IMR-90 (cell line): Measurements from ENCODE around the gene MT1H. TPM values are rescaled to one million over a fixed set of nuclear protein-coding genes. Genes with fewer than 3 reads are reported as not detected.

Source experiments
- ATAC-seq: fragments of 200-7000 bp; cut with Tn5 transposase; 2 replicates; pipeline ENCODE4 v1.9.1; 2020; ENCODE audit warnings: low read depth, mild to moderate bottlenecking, moderate library complexity
- BruUV-seq: library from RNA; stranded (reverse); fragments of 400-500 nt; replicated peaks from 2 replicates; lab custom pipeline; 2021; lab: Mats Ljungman, UMichigan
- CTCF ChIA-PET: fragments of 300-600 bp; formaldehyde crosslinking; extraction: SDS; loops from one replicate; lab custom pipeline; 2021; ENCODE audit warnings: antibody characterized with exemption; lab: Yijun Ruan, JAX
- POLR2A ChIA-PET: fragments of 300-600 bp; sonication (Branson Sonifier 250); formaldehyde crosslinking; loops from one replicate; lab custom pipeline; 2022; ENCODE audit warnings: antibody characterized with exemption; ENCODE audit not compliant: unreplicated experiment; lab: Charles Lee
- DNase-seq: peaks from one replicate; pipeline ENCODE4 v3.0.0; 2013
- H2AFZ ChIP-seq: replicated peaks from 2 replicates; pipeline ENCODE3; 2013; ENCODE audit warnings: low read length, mild to moderate bottlenecking; ENCODE audit not compliant: poor library complexity
- H2AK5ac ChIP-seq: 2 replicates; pipeline ENCODE4 v1.6.1; 2013; ENCODE audit warnings: low read depth, low read length, inconsistent platforms
- H2AK9ac ChIP-seq: replicated peaks from 2 replicates; pipeline ENCODE3; 2013; ENCODE audit warnings: mild to moderate bottlenecking, low read depth, low read length, moderate library complexity; ENCODE audit not compliant: poor library complexity
- H2BK120ac ChIP-seq: 2 replicates; pipeline ENCODE4 v1.6.1; 2013; ENCODE audit warnings: low read depth, low read length, inconsistent platforms
- H2BK15ac ChIP-seq: 3 replicates; pipeline ENCODE4 v1.6.1; 2013; ENCODE audit warnings: low read depth, low read length, inconsistent platforms
- H2BK20ac ChIP-seq: 2 replicates; pipeline ENCODE4 v1.6.1; 2013; ENCODE audit warnings: low read depth, mild to moderate bottlenecking, inconsistent platforms, low read length, moderate library complexity
- H2BK5ac ChIP-seq: 2 replicates; pipeline ENCODE4 v1.6.1; 2013; ENCODE audit warnings: mild to moderate bottlenecking, low read depth, low read length, inconsistent platforms; ENCODE audit not compliant: poor library complexity, severe bottlenecking
- H3K14ac ChIP-seq: replicated peaks from 2 replicates; pipeline ENCODE4 v1.6.1; 2013; ENCODE audit warnings: low read depth, low read length, inconsistent platforms
- H3K18ac ChIP-seq: 2 replicates; pipeline ENCODE4 v1.6.1; 2013; ENCODE audit warnings: low read depth, low read length, control low read depth
- H3K23ac ChIP-seq: 2 replicates; pipeline ENCODE4 v1.6.1; 2013; ENCODE audit warnings: low read depth, low read length, inconsistent platforms
- H3K27ac ChIP-seq: 2 replicates; pipeline ENCODE4 v1.5.1; 2013; ENCODE audit warnings: mild to moderate bottlenecking, control low read depth, low read length; ENCODE audit not compliant: insufficient read depth
- H3K27me3 ChIP-seq: 2 replicates; pipeline ENCODE4 v1.6.1; 2013; ENCODE audit warnings: low read length; ENCODE audit not compliant: control insufficient read depth, insufficient read depth
- H3K36me3 ChIP-seq: 2 replicates; pipeline ENCODE4 v1.6.1; 2013; ENCODE audit warnings: low read length, mixed read lengths; ENCODE audit not compliant: control insufficient read depth, insufficient read depth
- H3K4ac ChIP-seq: 2 replicates; pipeline ENCODE4 v1.6.1; 2013; ENCODE audit warnings: low read depth, low read length, inconsistent platforms
- H3K4me1 ChIP-seq: 2 replicates; pipeline ENCODE4 v1.6.1; 2013; ENCODE audit warnings: low read length, mixed read lengths; ENCODE audit not compliant: control insufficient read depth, insufficient read depth
- H3K4me2 ChIP-seq: 2 replicates; pipeline ENCODE4 v1.6.1; 2013; ENCODE audit warnings: low read depth, mild to moderate bottlenecking, control low read depth, low read length, moderate library complexity
- H3K4me3 ChIP-seq: 2 replicates; pipeline ENCODE4 v1.5.1; 2013; ENCODE audit warnings: low read depth, mild to moderate bottlenecking, control low read depth, low read length, moderate library complexity; ENCODE audit not compliant: insufficient read depth
- H3K56ac ChIP-seq: 2 replicates; pipeline ENCODE4 v1.6.1; 2013; ENCODE audit warnings: low read length, inconsistent platforms; ENCODE audit not compliant: insufficient read depth; ENCODE audit errors: extremely low read depth
- H3K79me1 ChIP-seq, 2 experiments: 2 replicates each; pipeline ENCODE4 v1.6.1; 2013; ENCODE audit warnings: low read length in 2 of 2, inconsistent platforms in 1 of 2, low read depth in 1 of 2
- H3K9ac ChIP-seq: 2 replicates; pipeline ENCODE4 v1.6.1; 2013; ENCODE audit warnings: low read depth, low read length, control low read depth
- H3K9me1 ChIP-seq: 2 replicates; pipeline ENCODE4 v1.6.1; 2013; ENCODE audit warnings: low read length, inconsistent platforms; ENCODE audit not compliant: insufficient read depth
- H3K9me3 ChIP-seq: 2 replicates; pipeline ENCODE4 v1.6.1; 2013; ENCODE audit warnings: low read length; ENCODE audit not compliant: control insufficient read depth, insufficient read depth
- H4K20me1 ChIP-seq: 2 replicates; pipeline ENCODE4 v1.6.1; 2013; ENCODE audit warnings: low read length, inconsistent platforms; ENCODE audit not compliant: insufficient read depth
- H4K5ac ChIP-seq: 2 replicates; pipeline ENCODE4 v1.6.1; 2013; ENCODE audit warnings: mild to moderate bottlenecking, low read depth, low read length, control low read depth
- H4K8ac ChIP-seq, 2 experiments: 2 replicates each; pipeline ENCODE4 v1.6.1; 2013; ENCODE audit warnings: low read depth in 2 of 2, low read length in 2 of 2, control low read depth in 1 of 2, inconsistent platforms in 1 of 2
- H4K91ac ChIP-seq: 2 replicates; pipeline ENCODE4 v1.6.1; 2013; ENCODE audit warnings: low read depth, low read length, inconsistent platforms; ENCODE audit not compliant: insufficient read depth
- BHLHE40 ChIP-seq: fragments of 150-350 bp; IDR thresholded peaks from 2 replicates; pipeline ENCODE4 v1.6.1; 2016; ENCODE audit warnings: mild to moderate bottlenecking, low read depth, low read length
- CEBPB ChIP-seq: IDR thresholded peaks from 2 replicates; pipeline ENCODE4 v1.6.1; 2012; ENCODE audit warnings: low read depth, low read length, improper control_type of control experiment
- CHD1 ChIP-seq: IDR thresholded peaks from 2 replicates; pipeline ENCODE4 v1.6.1; 2012; ENCODE audit warnings: low read depth, low read length, improper control_type of control experiment
- CTCF ChIP-seq: conservative IDR thresholded peaks from 2 replicates; pipeline ENCODE4 v1.5.1; 2012; ENCODE audit warnings: mild to moderate bottlenecking, low read depth, low read length, improper control_type of control experiment
- ELK1 ChIP-seq: fragments of 150-350 bp; IDR thresholded peaks from 2 replicates; pipeline ENCODE4 v1.6.1; 2016; ENCODE audit warnings: low read depth, mild to moderate bottlenecking, low read length, moderate library complexity, borderline replicate concordance
- FOS ChIP-seq: fragments of 150-350 bp; IDR thresholded peaks from 2 replicates; pipeline ENCODE4 v1.6.1; 2016; ENCODE audit warnings: low read depth, low read length
- MAFK ChIP-seq: IDR thresholded peaks from 2 replicates; pipeline ENCODE4 v1.6.1; 2012; ENCODE audit warnings: low read depth, low read length, improper control_type of control experiment
- MAZ ChIP-seq: IDR thresholded peaks from 2 replicates; pipeline ENCODE4 v1.6.1; 2012; ENCODE audit warnings: low read depth, mild to moderate bottlenecking, low read length, improper control_type of control experiment, moderate library complexity, borderline replicate concordance
- NFE2L2 ChIP-seq: fragments of 150-350 bp; IDR thresholded peaks from 2 replicates; pipeline ENCODE4 v1.6.1; 2016; ENCODE audit warnings: low read depth, mild to moderate bottlenecking, low read length
- POLR2A ChIP-seq: IDR thresholded peaks from 2 replicates; pipeline ENCODE4 v1.6.1; 2012; ENCODE audit warnings: mild to moderate bottlenecking, low read depth, low read length
- RAD21 ChIP-seq: IDR thresholded peaks from 2 replicates; pipeline ENCODE4 v1.6.1; 2012; ENCODE audit warnings: low read length, improper control_type of control experiment
- RCOR1 ChIP-seq: IDR thresholded peaks from 2 replicates; pipeline ENCODE4 v1.6.1; 2012; ENCODE audit warnings: mild to moderate bottlenecking, low read length, improper control_type of control experiment; ENCODE audit not compliant: insufficient replicate concordance
- RFX5 ChIP-seq: IDR thresholded peaks from 2 replicates; pipeline ENCODE4 v1.8.0; 2012; ENCODE audit warnings: low read depth, mild to moderate bottlenecking, low read length, moderate library complexity
- SMC3 ChIP-seq: fragments of 150-350 bp; IDR thresholded peaks from 2 replicates; pipeline ENCODE4 v1.6.1; 2016; ENCODE audit warnings: low read depth, mild to moderate bottlenecking, antibody characterized with exemption, low read length, moderate library complexity
- USF2 ChIP-seq: fragments of 150-350 bp; IDR thresholded peaks from 2 replicates; pipeline ENCODE4 v1.6.1; 2017; ENCODE audit warnings: mild to moderate bottlenecking, antibody characterized with exemption, low read length, low read depth
- WGBS, 2 experiments: methylation state at CpG; one replicate each; pipeline versions ENCODE4 v1.1.5 to v1.1.7; 2013; ENCODE audit warnings: missing lambda C conversion rate in 2 of 2; ENCODE audit not compliant: insufficient read length in 1 of 2; ENCODE audit errors: extremely low coverage in 2 of 2; 5-methylcytosine and 5-hydroxymethylcytosine counted together
- dilution Hi-C: fragments of 300-500 bp; cut with HindIII; formaldehyde crosslinking; loops from one replicate; pipeline ENCODE4 v1.14.3; 2018; ENCODE audit warnings: low sequenced_read_pairs; ENCODE audit not compliant: unreplicated experiment
- in situ Hi-C: fragments of 300-500 bp; cut with MboI; formaldehyde crosslinking; loops from 3 replicates; pipeline ENCODE4 v1.14.3; 2019; ENCODE audit warnings: low sequenced_read_pairs, inconsistent platforms, mixed read lengths
- intact Hi-C: fragments of 100-400 bp; cut with micrococcal nuclease; formaldehyde crosslinking; loops from 2 replicates; pipeline ENCODE4 v1.10.0; 2022
- polyA plus RNA-seq, 3 experiments: library from polyadenylated mRNA; depleted of rRNA; stranded (reverse); fragments of >200 nt; gene quantifications; 2 replicates each; pipeline ENCODE4 v1.2.3, GENCODE V29; 2012; ENCODE audit warnings: low replicate concordance in 1 of 3
- total RNA-seq: library from RNA; depleted of rRNA; stranded (reverse); fragments of >200 nt; gene quantifications from 2 replicates; pipeline ENCODE4 v1.2.3, GENCODE V29; 2012

The MT1H gene
- total and polyA plus RNA-seq, 2 of the 4 experiments (the other 2 are of a cell fraction), result not detected

- no peak overlapping the region for H4K91ac ChIP-seq
- no peak overlapping the region for H3K14ac ChIP-seq
- dilution Hi-C loops (no loop called here), intact Hi-C loops (no loop called here), in situ Hi-C loops (no loop called here)
- H2BK15ac ChIP-seq, result no peak overlapping the region
- no peak overlapping the region for H3K27ac ChIP-seq
- no peak overlapping the region for H3K56ac ChIP-seq
- peaks cover 2% of the 10 kb centered on the region for H3K4me1 ChIP-seq
- H3K4me3 ChIP-seq, result no peak overlapping the region
- ChIA-PET POLR2A (no interaction called here), CTCF (no interaction called here)
- no peak overlapping the region for H4K5ac ChIP-seq
- no peak for TF ChIP-seq CHD1
- TF ChIP-seq BHLHE40, result no peak
- no peak for TF ChIP-seq MAZ
- TF ChIP-seq USF2, result no peak
- no peak for TF ChIP-seq FOS
- TF ChIP-seq RAD21, result no peak
- TF ChIP-seq MAFK, result no peak
- TF ChIP-seq SMC3, result no peak
- TF ChIP-seq POLR2A, result no peak
- no peak for TF ChIP-seq RCOR1
- TF ChIP-seq NFE2L2, result no peak
- TF ChIP-seq RFX5, result no peak
- no peak for TF ChIP-seq CTCF
- TF ChIP-seq ELK1, result no peak
- TF ChIP-seq CEBPB, result no peak
- H3K23ac ChIP-seq, result no peak overlapping the region
- H2AFZ ChIP-seq, result peak overlapping the region; percentile 56
- no peak overlapping the region for H3K4ac ChIP-seq
- no peak overlapping the region for H2BK5ac ChIP-seq
- H3K4me2 ChIP-seq, result no peak overlapping the region
- H2BK20ac ChIP-seq, result no peak overlapping the region
- H3K9me3 ChIP-seq, result peaks cover 2% of the 10 kb centered on the region; the same call in 1 of the 2 replicates
- WGBS, 2 experiments, result 100% methylated on average over 1 of the region's 14 CpGs; no CpG with 5 or more reads in 1 of the 2 experiments
- H3K9ac ChIP-seq, result no peak overlapping the region
- H3K36me3 ChIP-seq, result no peaks in the 10 kb centered on the region
- H2AK9ac ChIP-seq, result no peak overlapping the region
- H4K8ac ChIP-seq, result no peak overlapping the region
- H3K27me3 ChIP-seq, result peaks cover 56% of the 10 kb centered on the region
- ATAC-seq, result no peak
- no peaks in the 10 kb centered on the region for H3K79me1 ChIP-seq
- H4K20me1 ChIP-seq, result no peaks in the 10 kb centered on the region
- H2BK120ac ChIP-seq, result no peak overlapping the region
- no peak overlapping the region for H2AK5ac ChIP-seq
- no peak overlapping the region for H3K18ac ChIP-seq
- no TSS peak for BruUV-seq
- no peak for DNase-seq
- no peaks in the 10 kb centered on the region for H3K9me1 ChIP-seq
Observed at GRCh38 chr16:56631832-56632155, 37.8 kb upstream of the MT1H start.
